Measurements from ENCODE around the gene VSIG10L.

VSIG10L gene

DNA sequence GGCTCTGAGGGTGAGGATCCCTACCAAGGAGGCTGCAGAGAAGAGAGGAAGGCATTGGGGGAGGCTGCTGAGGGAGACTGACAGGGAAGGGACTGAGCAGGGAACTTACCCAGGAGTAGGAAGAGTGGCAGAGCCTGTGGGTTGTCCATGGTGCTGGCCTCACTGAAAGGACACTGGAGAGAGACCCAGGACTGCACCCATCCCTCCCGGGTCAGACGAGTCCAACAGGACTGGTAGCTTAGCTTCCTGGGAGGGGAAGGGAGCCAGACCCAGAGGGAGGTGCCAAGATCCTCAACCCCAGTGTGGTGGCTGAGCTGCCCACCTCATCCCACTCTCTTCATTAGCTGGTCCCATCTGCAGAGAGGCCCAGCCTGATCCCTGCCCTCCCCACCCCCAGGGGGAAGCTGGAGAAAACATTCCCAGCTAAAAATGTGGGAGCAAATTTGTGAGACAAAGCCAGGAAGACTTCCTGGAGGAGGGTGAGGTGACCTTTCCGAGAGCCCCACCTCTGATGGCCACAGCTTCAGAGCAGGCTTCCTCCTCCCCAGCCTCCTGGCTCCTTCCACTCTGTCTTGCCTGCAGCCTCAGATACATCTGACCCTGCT lies at the start of gene VSIG10L:
Gene VSIG10L, minus strand, starts transcription at position 164 of the 605 bp plus-strand sequence. Its CDS starts 15 bp downstream, at position 149.
- Histone ChIP-seq H3K36me3 (ENCODE audit: control insufficient read depth in 2 of 2, insufficient read depth in 2 of 2, low read length in 2 of 2) (peaks cover 19 to 21% of the 10 kb centered on the region in 2 donors), H3K4me1 (ENCODE audit: control insufficient read depth in 2 of 2, insufficient read depth in 2 of 2, low read length in 2 of 2) (peaks cover 5 to 10% of the 10 kb centered on the region in 2 donors), H3K27ac (ENCODE audit: low read depth in 2 of 2, low read length in 2 of 2) (no peak within 1 kb of the TSS), H3K9me3 (ENCODE audit: control insufficient read depth in 2 of 2, low read length in 2 of 2) (no peaks in the 10 kb centered on the region), H3K27me3 (ENCODE audit: control insufficient read depth in 2 of 2, insufficient read depth in 2 of 2, low read length in 2 of 2) (no peaks in the 10 kb centered on the region), H3K9ac (ENCODE audit: low read depth in 1 of 2, low read length in 2 of 2) (no peak within 1 kb of the TSS), H3K4me3 (ENCODE audit: low read length in 2 of 2) (no peak within 1 kb of the TSS)

DNA sequence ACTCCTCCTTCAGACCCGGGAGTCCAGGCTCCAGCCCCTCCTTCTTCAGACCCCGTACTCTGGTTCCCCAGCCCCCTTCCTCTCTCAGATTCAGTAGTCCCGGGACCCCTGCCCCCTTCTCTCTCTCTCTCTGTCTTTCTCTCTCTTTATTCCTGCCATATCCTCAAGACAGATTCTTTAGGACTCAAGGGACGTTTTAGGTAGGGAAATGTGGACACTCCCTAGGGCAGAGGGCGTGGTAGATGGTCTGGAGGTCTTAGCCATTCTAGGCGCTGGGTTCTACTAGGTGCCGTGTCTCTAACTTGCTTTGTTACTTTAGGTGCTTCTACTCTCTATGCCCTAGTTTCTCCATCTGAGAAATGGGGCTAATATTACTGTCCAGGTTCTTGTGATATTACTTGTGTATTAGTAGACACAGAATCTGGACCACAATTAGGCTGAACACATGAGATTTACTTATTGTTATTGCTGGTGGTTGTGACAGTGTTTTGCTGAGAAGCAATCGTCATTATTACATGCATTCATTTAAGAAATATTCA lies 49.2 kb upstream of the VSIG10L start:
- H3K4me1 ChIP-seq (ENCODE audit: control insufficient read depth in 2 of 2, insufficient read depth in 2 of 2, low read length in 2 of 2): peaks cover 6 to 7% of the 10 kb centered on the region in 2 donors
- H3K27me3 ChIP-seq (ENCODE audit: control insufficient read depth in 2 of 2, insufficient read depth in 2 of 2, low read length in 2 of 2): no peaks in the 10 kb centered on the region
- no peak overlapping the region for H3K27ac ChIP-seq (ENCODE audit: low read depth in 2 of 2, low read length in 2 of 2)
- H3K9ac ChIP-seq (ENCODE audit: low read depth in 1 of 2, low read length in 2 of 2): no peak overlapping the region
- no peaks in the 10 kb centered on the region for H3K9me3 ChIP-seq (ENCODE audit: control insufficient read depth in 2 of 2, low read length in 2 of 2)
- H3K4me3 ChIP-seq (ENCODE audit: low read length in 2 of 2): no peak overlapping the region
- no peaks in the 10 kb centered on the region for H3K36me3 ChIP-seq (ENCODE audit: control insufficient read depth in 2 of 2, insufficient read depth in 2 of 2, low read length in 2 of 2)

DNA sequence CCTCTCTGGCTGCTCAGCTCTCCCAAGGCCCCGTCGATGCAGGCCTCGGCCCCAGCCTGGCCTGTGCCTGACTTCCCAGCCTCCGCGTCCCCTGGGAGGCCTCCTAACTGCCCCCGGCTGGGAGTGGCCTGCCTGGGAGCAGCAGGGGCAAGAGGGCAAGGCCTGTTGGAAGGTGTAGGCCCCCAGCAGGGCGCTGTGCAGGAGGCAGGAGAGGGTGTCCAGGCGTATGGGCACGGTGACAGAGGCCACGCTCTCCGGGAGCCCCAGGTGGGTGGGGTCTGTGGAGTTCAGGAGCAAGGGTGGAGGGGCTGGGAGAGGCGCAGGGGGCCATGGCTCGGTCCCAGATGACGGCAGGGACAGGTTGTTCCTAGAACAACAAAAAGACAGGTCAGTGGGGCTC lies 47.2 kb upstream of the VSIG10L start:
- Histone ChIP-seq H3K9me3 (ENCODE audit: control insufficient read depth in 2 of 2, low read length in 2 of 2) (no peaks in the 10 kb centered on the region), H3K27me3 (ENCODE audit: control insufficient read depth in 2 of 2, insufficient read depth in 2 of 2, low read length in 2 of 2) (peaks cover 0 to 2% of the 10 kb centered on the region in 2 donors), H3K27ac (ENCODE audit: low read depth in 2 of 2, low read length in 2 of 2) (no peak overlapping the region), H3K4me1 (ENCODE audit: control insufficient read depth in 2 of 2, insufficient read depth in 2 of 2, low read length in 2 of 2) (peaks cover 0 to 3% of the 10 kb centered on the region in 2 donors), H3K4me3 (ENCODE audit: low read length in 2 of 2) (no peak overlapping the region), H3K9ac (ENCODE audit: low read depth in 1 of 2, low read length in 2 of 2) (no peak overlapping the region), H3K36me3 (ENCODE audit: control insufficient read depth in 2 of 2, insufficient read depth in 2 of 2, low read length in 2 of 2) (no peaks in the 10 kb centered on the region)

DNA sequence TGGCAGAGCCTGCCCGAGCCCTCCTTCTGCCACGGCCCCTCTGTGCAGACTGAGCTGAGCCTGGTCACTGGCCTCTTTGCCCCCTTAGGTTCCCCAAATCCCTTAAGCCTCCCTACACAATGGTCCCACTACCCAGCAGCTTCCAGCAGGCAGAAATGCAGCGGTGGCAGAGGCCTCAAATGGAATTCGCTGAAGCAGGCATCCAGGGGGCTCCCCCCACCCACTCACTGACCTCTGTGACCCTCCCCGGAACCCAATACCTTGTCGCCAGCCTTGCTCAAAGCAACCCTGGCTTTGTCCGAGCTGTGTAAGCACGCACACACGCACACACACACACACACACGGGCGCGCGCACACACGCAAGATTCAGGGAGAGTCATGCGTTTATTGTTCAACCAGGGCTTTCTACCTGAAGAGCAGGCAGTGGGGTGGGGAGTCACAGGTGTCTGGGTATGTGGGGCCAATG lies 46.0 kb upstream of the VSIG10L start, which contains the start of gene LIM2:
Gene LIM2, minus strand, starts transcription at position 51 of the 466 bp plus-strand sequence. CDS start 531 bp downstream, outside the sequence.
- Histone ChIP-seq H3K9me3 (ENCODE audit: control insufficient read depth in 2 of 2, low read length in 2 of 2) (no peaks in the 10 kb centered on the region), H3K4me3 (ENCODE audit: low read length in 2 of 2) (no peak within 1 kb of the TSS), H3K4me1 (ENCODE audit: control insufficient read depth in 2 of 2, insufficient read depth in 2 of 2, low read length in 2 of 2) (no peaks in the 10 kb centered on the region), H3K27ac (ENCODE audit: low read depth in 2 of 2, low read length in 2 of 2) (no peak within 1 kb of the TSS), H3K27me3 (ENCODE audit: control insufficient read depth in 2 of 2, insufficient read depth in 2 of 2, low read length in 2 of 2) (peaks cover 0 to 2% of the 10 kb centered on the region in 2 donors), H3K9ac (ENCODE audit: low read depth in 1 of 2, low read length in 2 of 2) (no peak within 1 kb of the TSS), H3K36me3 (ENCODE audit: control insufficient read depth in 2 of 2, insufficient read depth in 2 of 2, low read length in 2 of 2) (no peaks in the 10 kb centered on the region)

DNA sequence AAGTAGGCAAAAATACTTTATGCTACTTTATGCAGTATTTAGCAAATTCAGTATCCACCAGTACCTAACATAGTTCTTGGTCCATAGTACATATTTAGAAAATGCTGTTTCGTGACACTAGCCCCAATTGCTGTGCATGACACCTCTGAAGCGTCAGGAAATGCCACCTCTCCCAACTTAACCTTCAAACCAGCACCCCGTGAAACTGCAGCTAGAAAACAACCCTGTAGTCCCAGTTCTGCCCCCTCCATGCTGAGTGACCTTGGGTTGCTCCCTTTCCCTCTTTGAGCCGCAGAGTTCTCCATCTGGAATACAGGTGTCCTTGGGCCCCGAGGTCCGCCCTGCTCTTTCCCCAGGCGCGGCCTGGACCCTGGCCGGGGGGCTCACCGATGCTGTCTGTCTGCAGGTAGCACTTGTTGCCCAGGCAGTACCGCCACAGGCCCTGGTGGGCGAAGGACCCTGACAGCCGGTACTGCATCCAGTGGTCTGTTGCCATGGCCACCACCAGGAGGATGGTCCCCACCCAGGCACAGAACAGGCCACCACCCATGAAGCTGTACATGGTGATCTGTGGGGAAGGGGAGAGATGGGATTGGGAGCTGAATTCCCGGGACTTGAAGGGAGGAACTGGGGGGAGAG lies 45.1 kb upstream of the VSIG10L start:
- H3K27ac ChIP-seq (ENCODE audit: low read depth in 2 of 2, low read length in 2 of 2): no peak overlapping the region
- H3K27me3 ChIP-seq (ENCODE audit: control insufficient read depth in 2 of 2, insufficient read depth in 2 of 2, low read length in 2 of 2): peaks cover 0 to 2% of the 10 kb centered on the region in 2 donors
- no peaks in the 10 kb centered on the region for H3K9me3 ChIP-seq (ENCODE audit: control insufficient read depth in 2 of 2, low read length in 2 of 2)
- no peak overlapping the region for H3K9ac ChIP-seq (ENCODE audit: low read depth in 1 of 2, low read length in 2 of 2)
- no peak overlapping the region for H3K4me3 ChIP-seq (ENCODE audit: low read length in 2 of 2)
- no peaks in the 10 kb centered on the region for H3K4me1 ChIP-seq (ENCODE audit: control insufficient read depth in 2 of 2, insufficient read depth in 2 of 2, low read length in 2 of 2)
- no peaks in the 10 kb centered on the region for H3K36me3 ChIP-seq (ENCODE audit: control insufficient read depth in 2 of 2, insufficient read depth in 2 of 2, low read length in 2 of 2)

DNA sequence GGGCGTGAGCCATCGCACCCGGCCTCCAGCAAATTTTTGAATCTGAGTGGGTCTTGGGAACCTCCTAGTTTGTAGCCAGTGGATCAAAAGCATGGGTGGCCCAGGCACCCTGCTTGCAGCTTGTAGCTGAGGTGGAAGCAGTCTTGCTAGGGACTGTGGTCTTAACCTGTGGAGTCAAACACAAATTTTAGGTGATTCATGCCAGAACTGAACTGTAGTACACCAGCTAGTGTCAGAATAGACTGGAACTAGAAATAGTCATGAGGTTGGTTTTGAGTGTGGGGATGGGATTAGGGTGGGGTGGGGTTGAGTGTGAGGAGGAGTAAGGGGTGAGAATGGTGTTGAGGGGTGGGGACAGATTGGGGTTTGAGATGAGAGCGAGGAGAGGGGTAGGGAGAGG lies 40.1 kb upstream of the VSIG10L start:
- Histone ChIP-seq H3K4me3 (ENCODE audit: low read length in 2 of 2) (no peak overlapping the region), H3K36me3 (ENCODE audit: control insufficient read depth in 2 of 2, insufficient read depth in 2 of 2, low read length in 2 of 2) (no peaks in the 10 kb centered on the region), H3K9me3 (ENCODE audit: control insufficient read depth in 2 of 2, low read length in 2 of 2) (peaks cover 0 to 3% of the 10 kb centered on the region in 2 donors), H3K27ac (ENCODE audit: low read depth in 2 of 2, low read length in 2 of 2) (no peak overlapping the region), H3K4me1 (ENCODE audit: control insufficient read depth in 2 of 2, insufficient read depth in 2 of 2, low read length in 2 of 2) (no peaks in the 10 kb centered on the region), H3K27me3 (ENCODE audit: control insufficient read depth in 2 of 2, insufficient read depth in 2 of 2, low read length in 2 of 2) (peaks cover 0 to 2% of the 10 kb centered on the region in 2 donors), H3K9ac (ENCODE audit: low read depth in 1 of 2, low read length in 2 of 2) (no peak overlapping the region)

DNA sequence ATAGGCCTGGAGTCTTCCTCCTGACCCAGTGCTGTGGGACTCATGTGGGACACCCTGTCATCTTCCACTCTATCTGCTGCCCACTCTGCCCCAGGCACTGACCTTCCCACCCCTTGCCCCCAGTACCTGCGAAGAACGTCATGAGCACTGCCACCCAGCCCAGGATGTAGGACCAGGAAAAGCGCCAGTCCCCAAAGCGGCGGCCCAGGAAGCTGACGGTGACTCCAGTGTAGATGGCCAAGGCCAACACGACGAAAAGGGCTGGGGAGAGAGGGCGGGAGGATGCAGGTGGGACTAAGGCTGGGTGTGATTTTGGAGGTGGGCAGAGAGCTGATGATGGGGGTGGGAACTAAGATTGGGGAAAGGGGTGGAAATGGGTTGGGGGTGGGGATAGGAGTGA lies 38.4 kb upstream of the VSIG10L start:
- Histone ChIP-seq H3K27ac (ENCODE audit: low read depth in 2 of 2, low read length in 2 of 2) (no peak overlapping the region), H3K9ac (ENCODE audit: low read depth in 1 of 2, low read length in 2 of 2) (no peak overlapping the region), H3K9me3 (ENCODE audit: control insufficient read depth in 2 of 2, low read length in 2 of 2) (peaks cover 0 to 3% of the 10 kb centered on the region in 2 donors), H3K27me3 (ENCODE audit: control insufficient read depth in 2 of 2, insufficient read depth in 2 of 2, low read length in 2 of 2) (no peaks in the 10 kb centered on the region), H3K36me3 (ENCODE audit: control insufficient read depth in 2 of 2, insufficient read depth in 2 of 2, low read length in 2 of 2) (no peaks in the 10 kb centered on the region), H3K4me3 (ENCODE audit: low read length in 2 of 2) (no peak overlapping the region), H3K4me1 (ENCODE audit: control insufficient read depth in 2 of 2, insufficient read depth in 2 of 2, low read length in 2 of 2) (no peaks in the 10 kb centered on the region)

DNA sequence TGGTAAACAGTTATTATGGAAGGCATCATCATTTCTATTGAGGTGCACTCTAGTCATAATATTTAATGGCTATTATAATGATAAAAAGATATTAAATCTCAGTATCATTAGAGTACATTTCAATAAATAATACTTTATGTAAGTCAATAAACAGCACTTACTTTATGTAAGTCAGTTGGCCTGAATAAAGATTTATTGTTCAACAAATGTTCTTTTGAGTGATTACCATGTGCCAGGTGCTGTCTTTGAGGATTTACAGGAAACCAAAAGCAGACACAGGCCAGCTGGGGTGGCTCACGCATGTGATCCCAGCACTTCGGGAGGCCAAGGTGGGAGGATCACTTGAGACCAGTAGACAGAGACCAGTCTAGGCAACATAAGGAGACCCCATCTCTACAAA lies 35.5 kb upstream of the VSIG10L start:
- no peak overlapping the region for H3K9ac ChIP-seq (ENCODE audit: low read depth in 1 of 2, low read length in 2 of 2)
- H3K4me1 ChIP-seq (ENCODE audit: control insufficient read depth in 2 of 2, insufficient read depth in 2 of 2, low read length in 2 of 2): no peaks in the 10 kb centered on the region
- no peaks in the 10 kb centered on the region for H3K27me3 ChIP-seq (ENCODE audit: control insufficient read depth in 2 of 2, insufficient read depth in 2 of 2, low read length in 2 of 2)
- H3K36me3 ChIP-seq (ENCODE audit: control insufficient read depth in 2 of 2, insufficient read depth in 2 of 2, low read length in 2 of 2): no peaks in the 10 kb centered on the region
- no peak overlapping the region for H3K27ac ChIP-seq (ENCODE audit: low read depth in 2 of 2, low read length in 2 of 2)
- peaks cover 0 to 3% of the 10 kb centered on the region in 2 donors for H3K9me3 ChIP-seq (ENCODE audit: control insufficient read depth in 2 of 2, low read length in 2 of 2)
- H3K4me3 ChIP-seq (ENCODE audit: low read length in 2 of 2): no peak overlapping the region

DNA sequence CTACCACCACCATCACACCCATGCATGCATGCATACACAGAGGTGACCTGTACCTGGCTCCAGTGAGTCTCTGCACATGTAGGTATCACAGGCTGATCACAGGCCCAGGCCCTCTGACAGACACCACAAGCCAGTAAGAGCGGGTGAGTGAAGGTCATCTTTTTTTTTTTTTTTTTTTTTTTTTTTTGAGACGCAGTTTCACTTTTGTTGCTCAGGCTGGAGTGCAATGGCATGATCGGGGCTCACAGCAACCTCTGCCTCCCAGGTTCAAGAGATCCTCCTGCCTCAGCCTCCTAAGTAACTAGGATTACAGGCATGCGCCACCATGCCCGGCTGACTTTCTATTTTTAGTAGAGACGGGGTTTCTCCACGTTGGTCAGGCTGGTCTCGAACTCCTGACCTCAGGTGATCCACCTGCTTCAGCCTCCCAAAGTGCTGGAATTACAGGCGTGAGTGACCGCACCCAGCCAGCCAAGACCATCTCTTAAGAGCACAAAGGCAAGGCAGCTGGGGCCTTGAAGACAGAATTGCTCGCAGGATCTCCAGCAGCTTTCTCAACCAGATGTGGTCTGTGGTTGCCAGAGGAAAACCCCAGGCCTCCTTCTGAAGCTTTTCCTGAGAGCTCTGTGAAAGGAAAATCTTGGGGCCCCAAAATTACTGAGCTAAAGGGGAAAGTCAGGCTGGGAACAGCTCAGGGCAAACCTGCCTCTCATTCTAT lies 33.7 kb upstream of the VSIG10L start:
- Histone ChIP-seq H3K27me3 (ENCODE audit: control insufficient read depth in 2 of 2, insufficient read depth in 2 of 2, low read length in 2 of 2) (no peaks in the 10 kb centered on the region), H3K9ac (ENCODE audit: low read depth in 1 of 2, low read length in 2 of 2) (no peak overlapping the region), H3K4me3 (ENCODE audit: low read length in 2 of 2) (no peak overlapping the region), H3K4me1 (ENCODE audit: control insufficient read depth in 2 of 2, insufficient read depth in 2 of 2, low read length in 2 of 2) (no peaks in the 10 kb centered on the region), H3K36me3 (ENCODE audit: control insufficient read depth in 2 of 2, insufficient read depth in 2 of 2, low read length in 2 of 2) (no peaks in the 10 kb centered on the region), H3K9me3 (ENCODE audit: control insufficient read depth in 2 of 2, low read length in 2 of 2) (no peaks in the 10 kb centered on the region), H3K27ac (ENCODE audit: low read depth in 2 of 2, low read length in 2 of 2) (no peak overlapping the region)

Measured in mucosa of rectum (tissue), 2 donors.